Activated naive CD4-positive, alpha-beta T cell treated with anti-CD3 and anti-CD28 coated beads, Interleukin-2, amount 10 ng/mL, durations not matched to agents 7 days and 5 days (primary cell): Measurements from ENCODE around the gene KNCN.

ENCODE experiments used
- CTCF ChIA-PET: fragments of 350-600 bp; sonication (Branson Sonifier 250); formaldehyde crosslinking; loops from one replicate; lab custom pipeline; 2021; ENCODE audit warnings: antibody characterized with exemption; lab: Charles Lee
- DNase-seq: peaks from one replicate; pipeline ENCODE4 v3.0.0-alpha.2; 2020
- H3K27ac Mint-ChIP-seq: one replicate; pipeline ENCODE4 v1.8.0; 2021; ENCODE audit warnings: mild to moderate bottlenecking, moderate library complexity, mixed read lengths
- H3K27me3 Mint-ChIP-seq: one replicate; pipeline ENCODE4 v1.8.0; 2021; ENCODE audit warnings: mild to moderate bottlenecking, mixed read lengths
- H3K36me3 Mint-ChIP-seq: one replicate; pipeline ENCODE4 v1.8.0; 2021; ENCODE audit warnings: mixed read lengths
- H3K4me1 Mint-ChIP-seq: one replicate; pipeline ENCODE4 v1.8.0; 2021; ENCODE audit warnings: mixed read lengths
- H3K4me3 Mint-ChIP-seq: one replicate; pipeline ENCODE4 v1.8.0; 2021; ENCODE audit warnings: mild to moderate bottlenecking, moderate library complexity, mixed read lengths
- H3K9me3 Mint-ChIP-seq: one replicate; pipeline ENCODE4 v1.8.0; 2021; ENCODE audit warnings: mixed read lengths

KNCN gene

DNA sequence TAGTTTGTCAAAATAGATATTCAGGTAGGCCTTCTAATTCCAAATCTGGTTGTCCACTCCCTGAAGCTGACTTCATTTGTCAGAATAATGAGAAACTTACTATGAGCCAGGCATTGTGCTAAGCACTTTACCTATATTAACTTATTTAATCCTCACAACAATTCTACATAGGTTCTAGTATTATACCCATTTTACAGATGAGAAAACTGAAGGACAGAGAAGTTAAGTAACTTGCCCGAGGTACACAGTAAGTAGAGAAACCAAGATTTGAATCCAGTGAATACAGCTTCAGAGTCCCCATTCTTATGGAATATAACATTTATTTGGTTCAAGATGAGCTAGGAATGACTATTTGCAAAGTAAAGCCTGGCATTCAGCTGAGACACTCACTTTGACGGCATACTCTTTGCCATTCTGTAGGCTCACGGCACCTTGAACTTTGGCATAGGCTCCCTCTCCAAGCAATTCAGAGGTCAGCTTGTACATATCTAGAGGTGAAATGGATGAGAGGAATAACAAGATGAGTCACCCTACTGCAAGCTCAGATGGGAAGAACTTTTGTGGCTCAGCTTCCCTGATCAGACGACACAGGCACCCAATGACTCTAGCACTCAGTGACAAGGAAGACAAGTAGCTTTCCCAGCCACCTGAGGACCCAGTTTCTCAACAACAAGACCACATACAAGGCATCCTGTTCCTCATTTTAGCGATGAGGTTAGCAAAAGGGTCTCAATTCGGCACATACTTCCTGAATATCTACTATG, 28.9 kb upstream of the KNCN start:
- no peaks in the 10 kb centered on the region for H3K9me3 Mint-ChIP-seq
- CTCF ChIA-PET: no interaction called here
- H3K4me3 Mint-ChIP-seq: no peak overlapping the region

GRCh38 chr1:46577671-46578070, 26.2 kb upstream of the KNCN start:
- no peak overlapping the region for H3K4me3 Mint-ChIP-seq
- H3K27me3 Mint-ChIP-seq: no peaks in the 10 kb centered on the region
- H3K4me1 Mint-ChIP-seq: peaks cover 40% of the 10 kb centered on the region
- CTCF ChIA-PET: no interaction called here
- H3K36me3 Mint-ChIP-seq: peaks cover 68% of the 10 kb centered on the region
- no peak overlapping the region for H3K27ac Mint-ChIP-seq
- no peak for DNase-seq
- no peaks in the 10 kb centered on the region for H3K9me3 Mint-ChIP-seq

More for the DNA sequence above, 28.9 kb upstream of the KNCN start:
- no peaks in the 10 kb centered on the region for H3K27me3 Mint-ChIP-seq
- H3K36me3 Mint-ChIP-seq: peaks cover 70% of the 10 kb centered on the region
- H3K27ac Mint-ChIP-seq: peak overlapping the region; percentile 69
- no peak for DNase-seq
- peaks cover 43% of the 10 kb centered on the region for H3K4me1 Mint-ChIP-seq

DNA sequence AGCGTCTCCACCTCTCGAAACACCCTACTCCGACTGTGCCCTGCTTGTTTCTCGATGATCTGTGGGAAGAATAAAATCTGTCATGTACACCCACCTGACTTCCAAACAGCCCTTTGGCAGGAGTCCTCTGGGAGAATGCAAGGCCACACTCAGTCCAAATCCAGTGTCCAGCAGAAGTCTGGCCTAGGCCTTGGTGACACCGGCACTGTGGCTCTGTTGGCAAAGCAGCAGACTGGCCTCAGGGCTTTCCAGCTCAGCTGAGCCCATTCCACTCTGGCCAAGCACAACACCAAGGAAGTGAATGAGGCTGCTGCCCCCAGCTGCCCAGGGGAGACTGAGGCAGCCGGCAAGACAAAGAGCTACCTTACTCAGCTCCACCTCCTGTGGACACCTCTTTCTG, 25.1 kb upstream of the KNCN start:
- Mint-ChIP-seq H3K4me3 (no peak overlapping the region), H3K27ac (no peak overlapping the region), H3K4me1 (peaks cover 29% of the 10 kb centered on the region), H3K27me3 (no peaks in the 10 kb centered on the region), H3K9me3 (no peaks in the 10 kb centered on the region), H3K36me3 (peaks cover 61% of the 10 kb centered on the region)
- no peak for DNase-seq
- CTCF ChIA-PET: interaction anchor here (1.0 kb wide), 1 partner anchor 44 kb away, joined by 3 read pairs; no protein-coding TSS in a partner anchor

- CTCF ChIA-PET: interaction anchor here (1.0 kb wide), 1 partner anchor 43 kb away, joined by 3 read pairs; no protein-coding TSS in a partner anchor
- H3K27me3 Mint-ChIP-seq: no peaks in the 10 kb centered on the region
- peaks cover 60% of the 10 kb centered on the region for H3K36me3 Mint-ChIP-seq
These were observed 24.3 kb upstream of the KNCN start for GRCh38 chr1:46575778-46576177.

GRCh38 chr1:46575300-46575699, 23.9 kb upstream of the KNCN start:
- peaks cover 17% of the 10 kb centered on the region for H3K4me1 Mint-ChIP-seq
- H3K9me3 Mint-ChIP-seq: no peaks in the 10 kb centered on the region
- CTCF ChIA-PET: no interaction called here
- H3K27ac Mint-ChIP-seq: no peak overlapping the region
- peaks cover 57% of the 10 kb centered on the region for H3K36me3 Mint-ChIP-seq
- no peak for DNase-seq
- H3K27me3 Mint-ChIP-seq: no peaks in the 10 kb centered on the region
- H3K4me3 Mint-ChIP-seq: no peak overlapping the region

More at GRCh38 chr1:46575778-46576177, 24.3 kb upstream of the KNCN start:
- Mint-ChIP-seq H3K27ac (no peak overlapping the region), H3K9me3 (no peaks in the 10 kb centered on the region), H3K4me3 (no peak overlapping the region), H3K4me1 (peaks cover 22% of the 10 kb centered on the region)
- DNase-seq: no peak

DNA sequence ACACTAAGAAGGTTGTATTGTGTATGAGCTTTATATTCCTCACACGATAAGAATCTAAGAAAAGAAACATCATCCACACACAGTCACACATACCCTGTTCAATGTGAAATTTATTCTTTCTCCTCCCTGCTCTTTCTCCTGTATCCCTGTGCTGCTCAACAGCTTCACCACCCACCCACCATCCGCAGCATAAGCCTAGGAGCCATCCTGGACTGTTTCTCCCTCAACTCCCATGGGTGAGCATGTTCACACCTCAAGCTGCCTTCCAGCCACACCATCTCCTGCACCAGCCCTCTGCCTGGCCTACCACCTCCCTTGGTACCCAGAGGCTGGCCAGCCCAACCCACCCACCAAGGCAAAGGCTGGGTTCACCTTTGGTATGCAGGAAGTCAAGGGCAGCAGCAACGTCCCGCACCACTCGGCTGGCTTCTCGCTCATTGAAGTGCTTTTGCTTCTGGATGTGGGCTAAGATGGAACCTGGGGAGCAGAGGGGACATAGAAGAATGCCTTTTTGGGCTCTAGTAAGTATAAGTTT, 20.3 kb upstream of the KNCN start:
- CTCF ChIA-PET: no interaction called here
- Mint-ChIP-seq H3K4me1 (peaks cover 8% of the 10 kb centered on the region), H3K27me3 (no peaks in the 10 kb centered on the region), H3K36me3 (peaks cover 45% of the 10 kb centered on the region), H3K4me3 (no peak overlapping the region), H3K9me3 (no peaks in the 10 kb centered on the region), H3K27ac (no peak overlapping the region)
- DNase-seq: no peak

DNA sequence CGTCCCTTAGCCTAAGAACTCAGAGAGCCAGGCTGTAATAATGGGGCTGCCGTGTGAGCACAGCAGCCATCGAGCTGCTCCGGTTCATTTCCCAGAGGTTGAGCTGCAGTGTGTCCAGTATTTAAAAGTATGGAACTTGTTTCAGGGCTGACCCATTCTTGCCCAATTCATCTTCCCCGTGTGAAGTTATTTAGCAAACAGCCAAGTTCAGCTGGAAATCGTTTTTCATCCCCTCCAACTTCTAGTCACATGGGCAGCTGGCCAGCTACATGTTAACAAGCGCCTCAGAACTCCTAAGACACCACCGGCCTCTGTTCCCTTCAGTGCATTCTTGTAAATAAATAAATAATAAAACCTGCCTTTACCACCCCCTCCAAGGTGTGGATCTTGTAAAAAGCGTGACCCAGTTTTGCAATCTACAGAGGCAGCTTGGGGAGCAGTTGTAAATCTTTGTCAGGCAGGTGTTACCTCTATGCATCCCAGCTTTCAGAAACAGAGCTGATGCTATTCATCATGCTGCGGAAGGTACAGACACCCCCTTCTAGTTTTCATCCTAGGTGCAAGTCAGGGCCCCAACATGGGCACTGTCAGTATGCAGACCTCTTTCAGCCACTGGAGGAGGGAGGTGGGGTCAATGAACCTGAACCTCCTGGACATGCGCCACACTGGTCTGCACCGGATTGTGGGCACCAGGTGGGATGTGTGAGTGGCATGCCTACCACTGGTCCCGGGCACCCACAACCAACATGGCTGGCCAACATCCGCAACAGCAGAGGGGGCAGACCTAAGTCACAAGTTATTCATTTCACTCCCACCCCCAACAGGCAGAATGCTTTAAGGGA, 18.7 kb upstream of the KNCN start:
- Mint-ChIP-seq H3K4me1 (peaks cover 8% of the 10 kb centered on the region), H3K27ac (no peak overlapping the region)

GRCh38 chr1:46569116-46569515, 17.7 kb upstream of the KNCN start:
- Mint-ChIP-seq H3K4me3 (no peak overlapping the region), H3K4me1 (peaks cover 8% of the 10 kb centered on the region), H3K27ac (no peak overlapping the region), H3K36me3 (peaks cover 39% of the 10 kb centered on the region), H3K27me3 (no peaks in the 10 kb centered on the region), H3K9me3 (no peaks in the 10 kb centered on the region)
- CTCF ChIA-PET: no interaction called here
- DNase-seq: no peak

More for the DNA sequence above, 18.7 kb upstream of the KNCN start:
- Mint-ChIP-seq H3K27me3 (no peaks in the 10 kb centered on the region), H3K4me3 (no peak overlapping the region), H3K9me3 (no peaks in the 10 kb centered on the region), H3K36me3 (peaks cover 40% of the 10 kb centered on the region)
- CTCF ChIA-PET: no interaction called here
- DNase-seq: no peak

- no peaks in the 10 kb centered on the region for H3K27me3 Mint-ChIP-seq
- H3K27ac Mint-ChIP-seq: no peak overlapping the region
- no peak for DNase-seq
- no peak overlapping the region for H3K4me3 Mint-ChIP-seq
- H3K36me3 Mint-ChIP-seq: peaks cover 38% of the 10 kb centered on the region
- no peaks in the 10 kb centered on the region for H3K9me3 Mint-ChIP-seq
- H3K4me1 Mint-ChIP-seq: peaks cover 6% of the 10 kb centered on the region
- CTCF ChIA-PET: no interaction called here
These were observed 17.0 kb upstream of the KNCN start for GRCh38 chr1:46568461-46568891.

- Mint-ChIP-seq H3K36me3 (peaks cover 27% of the 10 kb centered on the region), H3K9me3 (no peaks in the 10 kb centered on the region)
These were observed 11.9 kb upstream of the KNCN start for GRCh38 chr1:46563341-46563740.

GRCh38 chr1:46562498-46562897, 11.1 kb upstream of the KNCN start:
- Mint-ChIP-seq H3K36me3 (peaks cover 28% of the 10 kb centered on the region), H3K9me3 (no peaks in the 10 kb centered on the region), H3K27me3 (no peaks in the 10 kb centered on the region), H3K4me1 (no peaks in the 10 kb centered on the region), H3K4me3 (no peak overlapping the region), H3K27ac (no peak overlapping the region)
- CTCF ChIA-PET: no interaction called here
- DNase-seq: no peak

More at GRCh38 chr1:46563341-46563740, 11.9 kb upstream of the KNCN start:
- H3K4me3 Mint-ChIP-seq: no peak overlapping the region
- CTCF ChIA-PET: no interaction called here
- H3K27ac Mint-ChIP-seq: no peak overlapping the region
- no peaks in the 10 kb centered on the region for H3K4me1 Mint-ChIP-seq
- no peak for DNase-seq
- H3K27me3 Mint-ChIP-seq: no peaks in the 10 kb centered on the region

GRCh38 chr1:46558966-46559365, 7.5 kb upstream of the KNCN start:
- H3K9me3 Mint-ChIP-seq: no peaks in the 10 kb centered on the region
- DNase-seq: no peak
- H3K27ac Mint-ChIP-seq: no peak overlapping the region
- peaks cover 10% of the 10 kb centered on the region for H3K36me3 Mint-ChIP-seq
- H3K4me3 Mint-ChIP-seq: no peak overlapping the region
- H3K4me1 Mint-ChIP-seq: no peaks in the 10 kb centered on the region
- no peaks in the 10 kb centered on the region for H3K27me3 Mint-ChIP-seq
- CTCF ChIA-PET: interaction anchor here (1.2 to 3.4 kb wide), 2 partner anchors 11 to 166 kb away, joined by 4 to 18 read pairs; no protein-coding TSS in a partner anchor

- H3K27ac Mint-ChIP-seq: peak overlapping the region; percentile 19
- H3K4me1 Mint-ChIP-seq: no peaks in the 10 kb centered on the region
- DNase-seq: no peak
- CTCF ChIA-PET: interaction anchor here (3.4 kb wide), 1 partner anchor 10 kb away, joined by 18 read pairs; no protein-coding TSS in a partner anchor
- H3K9me3 Mint-ChIP-seq: no peaks in the 10 kb centered on the region
- H3K27me3 Mint-ChIP-seq: peaks cover 3% of the 10 kb centered on the region
- no peak overlapping the region for H3K4me3 Mint-ChIP-seq
- peaks cover 10% of the 10 kb centered on the region for H3K36me3 Mint-ChIP-seq
These were observed 6.9 kb upstream of the KNCN start for GRCh38 chr1:46558141-46558963.
